Posterior vena cava (tissue), 2 donors: ENCODE measurements around the gene STEAP3. TPM values are rescaled to one million over a fixed set of nuclear protein-coding genes. Genes with fewer than 3 reads are reported as not detected.

ENCODE experiments used
- DNase-seq: peaks from one replicate; pipeline ENCODE4 v3.0.0-alpha.2; 2020; ENCODE audit warnings: low spot score
- intact Hi-C, 2 donors: fragments of 100-400 bp; cut with DNase I; formaldehyde crosslinking; loops; one replicate each; pipeline versions ENCODE4 v1.14.1 to v1.14.2; 2022 to 2023
- total RNA-seq, 2 donors: library from RNA; stranded (reverse); fragmentation: NEBNext Ultra II Directional; extraction: Animal tissue kit (Norgen Biotek cat#: 25700); gene quantifications; one replicate each; pipeline ENCODE4 v1.2.1, GENCODE V29; 2021
- donor health status: DM: yes; HTN: yes; CAD: no.
- donor health status: DM: yes; HTN: yes; CAD: no.

The STEAP3 gene
- total RNA-seq, 2 donors from 2014 or later, result 5.7 to 9.3 TPM

- no peak for DNase-seq
- intact Hi-C loops, result loop anchor here in 1 of 2 donors (2.0 kb wide), 1 partner anchor 33 kb away; no protein-coding TSS in a partner anchor
Measured at GRCh38 chr2:119305497-119306195, 82.0 kb downstream of the STEAP3 start.

- intact Hi-C loops, result loop anchor here in 1 of 2 donors (2.0 kb wide), 1 partner anchor 33 kb away; no protein-coding TSS in a partner anchor
- DNase-seq, result no peak
Measured at GRCh38 chr2:119306196-119306590, 82.6 kb downstream of the STEAP3 start.

- intact Hi-C loops, result loop anchor here in 1 of 2 donors (2.0 kb wide), 1 partner anchor 35 kb away; no protein-coding TSS in a partner anchor
- DNase-seq, result no peak
Measured at GRCh38 chr2:119307419-119308140, 83.9 kb downstream of the STEAP3 start.

GRCh38 chr2:119308793-119309330 is 85.2 kb downstream of the STEAP3 start:
- intact Hi-C loops, result no loop called here
- no peak for DNase-seq

GRCh38 chr2:119311371-119311770 is 87.7 kb downstream of the STEAP3 start:
- no peak for DNase-seq
- intact Hi-C loops, result loop anchor here in 1 of 2 donors (5.0 kb wide), 1 partner anchor 736 kb away; no protein-coding TSS in a partner anchor

- DNase-seq, result no peak
- intact Hi-C loops, result loop anchor here in 1 of 2 donors (5.0 kb wide), 1 partner anchor 735 kb away; no protein-coding TSS in a partner anchor
Measured at GRCh38 chr2:119311831-119312230, 88.2 kb downstream of the STEAP3 start.

Other genes with a start within 250 kb of the STEAP3 start
- gene C1QL2, start 65.1 kb upstream of the STEAP3 start, total RNA-seq, result not detected
- gene C2orf76, start 143.0 kb downstream of the STEAP3 start, total RNA-seq, result 10 to 100 TPM in 1 of 2 donors, 1 to 10 TPM in 1; 9.2 to 12.1 TPM
- 10 to 100 TPM; 56.6 to 63.1 TPM for gene DBI, start 143.1 kb downstream of the STEAP3 start, total RNA-seq
- gene TMEM37, start 208.0 kb downstream of the STEAP3 start, total RNA-seq, result 1 to 10 TPM; 2.9 to 8.0 TPM